K562 (cell line): ENCODE measurements around the gene MIF. TPM values are rescaled to one million over a fixed set of nuclear protein-coding genes. Genes with fewer than 3 reads are reported as not detected.

Experiments used
- ATF1 ChIP-seq, 2 experiments: fragments of 450-650 bp in 1 of 2; IDR thresholded peaks; 2 replicates each; pipeline ENCODE4 v1.6.1; 2016; ENCODE audit warnings: missing compliant biosample characterization in 1 of 2, missing genetic modification characterization in 1 of 2
- ATF7 ChIP-seq: fragments of 450-650 bp; IDR thresholded peaks from 2 replicates; pipeline ENCODE4 v1.7.1; 2014; ENCODE audit warnings: mild to moderate bottlenecking, moderate library complexity
- BRCA1 ChIP-seq, 2 experiments: fragments of 450-650 bp in 1 of 2; sonication (generic) in 1 of 2; formaldehyde crosslinking in 1 of 2; IDR thresholded peaks; 2 replicates each; pipeline versions ENCODE4 v1.5.0 to v1.6.1; 2017 to 2020; ENCODE audit warnings: mild to moderate bottlenecking in 1 of 2, missing genetic modification reagents in 1 of 2
- CBX2 ChIP-seq: fragments of 200-600 bp; sonication (generic); IDR thresholded peaks from one replicate; pipeline ENCODE4 v1.6.1; 2012; ENCODE audit warnings: mild to moderate bottlenecking, low read length, inconsistent platforms; ENCODE audit not compliant: insufficient read depth, poor library complexity, severe bottlenecking
- CHD4 ChIP-seq: fragments of 200-600 bp; sonication (generic); IDR thresholded peaks from 3 replicates; pipeline ENCODE4 v1.6.1; 2012; ENCODE audit warnings: low read depth, mild to moderate bottlenecking, mixed read lengths, low read length, inconsistent platforms; ENCODE audit not compliant: insufficient read depth, insufficient replicate concordance, poor library complexity, severe bottlenecking
- CREB3L1 ChIP-seq: fragments of 450-650 bp; IDR thresholded peaks from 2 replicates; pipeline ENCODE4 v1.6.1; 2014; ENCODE audit warnings: low read depth, mild to moderate bottlenecking, moderate library complexity, borderline replicate concordance
- CXXC5 ChIP-seq: fragments of 250-450 bp; sonication (Bioruptor Pico); IDR thresholded peaks from 2 replicates; pipeline ENCODE4 v1.8.0; 2022; ENCODE audit warnings: inconsistent platforms, mild to moderate bottlenecking, moderate library complexity
- DACH1 ChIP-seq: fragments of 450-650 bp; IDR thresholded peaks from 2 replicates; pipeline ENCODE4 v1.6.1; 2018; ENCODE audit not compliant: partially characterized antibody
- DLX4 ChIP-seq: fragments of 250-450 bp; sonication (Bioruptor Pico); IDR thresholded peaks from 2 replicates; pipeline ENCODE4 v1.6.1; 2021; ENCODE audit warnings: mild to moderate bottlenecking
- EGR1 ChIP-seq: fragments of 450-650 bp; conservative IDR thresholded peaks from 2 replicates; pipeline ENCODE4 v1.6.1; 2017; ENCODE audit warnings: mild to moderate bottlenecking
- KAT8 ChIP-seq: fragments of 450-650 bp; IDR thresholded peaks from 2 replicates; pipeline ENCODE4 v1.6.1; 2016; ENCODE audit warnings: low read depth, mild to moderate bottlenecking
- MEIS2 ChIP-seq: fragments of 450-650 bp; IDR thresholded peaks from 2 replicates; pipeline ENCODE4 v1.6.1; 2014; ENCODE audit warnings: mild to moderate bottlenecking; ENCODE audit not compliant: partially characterized antibody
- PHB2 ChIP-seq: fragments of 450-650 bp; IDR thresholded peaks from 2 replicates; pipeline ENCODE4 v1.6.1; 2017; ENCODE audit warnings: low read depth
- PTBP1 ChIP-seq: fragments of 200-400 bp; formaldehyde crosslinking; IDR thresholded peaks from 2 replicates; pipeline ENCODE4 v1.6.1; 2017; ENCODE audit warnings: low read depth, low read length
- RB1 ChIP-seq: fragments of 450-650 bp; IDR thresholded peaks from 2 replicates; pipeline ENCODE4 v1.6.1; 2017; ENCODE audit warnings: low read depth, mild to moderate bottlenecking
- SOX6 ChIP-seq: fragments of 450-650 bp; IDR thresholded peaks from 2 replicates; pipeline ENCODE4 v1.6.1; 2014; ENCODE audit warnings: mild to moderate bottlenecking
- TAF1 ChIP-seq: IDR thresholded peaks from 2 replicates; pipeline ENCODE4 v1.6.1; 2011; ENCODE audit warnings: mild to moderate bottlenecking, low read length, moderate library complexity; ENCODE audit not compliant: insufficient read depth, control insufficient read depth, severe bottlenecking; ENCODE audit errors: extremely low read depth
- TSHZ1 ChIP-seq: fragments of 250-450 bp; sonication (Bioruptor Pico); IDR thresholded peaks from 2 replicates; pipeline ENCODE4 v1.4.0; 2020; ENCODE audit warnings: mild to moderate bottlenecking, moderate library complexity
- ZNF239 ChIP-seq: fragments of 250-450 bp; sonication (Bioruptor Pico); IDR thresholded peaks from 2 replicates; pipeline ENCODE4 v1.4.0; 2020; ENCODE audit warnings: mild to moderate bottlenecking
- ZNF347 ChIP-seq: fragments of 450-650 bp; formaldehyde crosslinking; IDR thresholded peaks from 2 replicates; pipeline ENCODE4 v1.4.0; 2020; ENCODE audit warnings: low read depth, mild to moderate bottlenecking, moderate library complexity
- polyA plus RNA-seq, 8 experiments: library from polyadenylated mRNA; depleted of rRNA in 4 of 8; stranded (reverse) in 5 of 8; unstranded in 3 of 8; fragments of >200 nt; fragmentation: Nextera tagmentation in 2 of 8; fragmentation: Illumina TruSeq in 1 of 8; extraction: Ambion mirVana in 2 of 8; extraction: Trizol in 1 of 8; gene quantifications; 2 replicates each; pipeline versions ENCODE4 v1.2.1 to v1.2.3, GENCODE V29; 2011 to 2014; ENCODE audit warnings: inconsistent platforms in 1 of 8, missing spikeins in 1 of 8
- total RNA-seq, 7 experiments: library from RNA; depleted of rRNA in 6 of 7; stranded (reverse); fragments of >200 nt in 6 of 7; fragmentation: Illumina TruSeq in 2 of 7; extraction: Trizol in 2 of 7; gene quantifications; 2 replicates each; pipeline versions ENCODE4 v1.2.1 to v1.2.3, GENCODE V29; 2011 to 2021; ENCODE audit warnings: low replicate concordance in 1 of 7

MIF gene
- total and polyA plus RNA-seq, 9 of the 15 experiments (the other 6 are each of a cell fraction or from before 2014, with no cell fraction given) = 7.4 to 666 (median 193) TPM

- TF ChIP-seq ZNF239 (CRISPR knock-in tag) (no peak), KAT8 (no peak), ATF7 (peak; percentile 56; the same call in 1 of the 2 replicates), MEIS2 (peak; percentile 97), CREB3L1 (no peak), TAF1 (peak; percentile 37), DACH1 (peak; percentile 45), CXXC5 (peak; percentile 63; the same call in 1 of the 2 replicates), ATF1 (CRISPR knock-in tag; IDR thresholded peaks at IDR 0.05) (no peak), ATF1 (tag; IDR thresholded peaks at IDR 0.05) (no peak), EGR1 (peak; percentile 40; the same call in 1 of the 2 replicates), PHB2 (no peak), CBX2 (no peak), TSHZ1 (CRISPR knock-in tag) (no peak), RB1 (no peak), PTBP1 (no peak), ZNF347 (CRISPR knock-in tag) (no peak), SOX6 (no peak), BRCA1 (IDR thresholded peaks at IDR 0.05) (no peak), BRCA1 (CRISPR knock-in tag; IDR thresholded peaks at IDR 0.05) (no peak), DLX4 (no peak), CHD4 (no peak)
Observed at GRCh38 chr22:23857606-23858483, 36.3 kb upstream of the MIF start, which contains the start of gene SLC2A11 (continued).
